CD4-positive, alpha-beta memory T cell (primary cell): ENCODE measurements around the gene EEF2K. TPM values are rescaled to one million over a fixed set of nuclear protein-coding genes. Genes with fewer than 3 reads are reported as not detected.
A peak's percentile ranks its signal among the peaks of the same experiment; 100 is the strongest.

Source experiments
- CTCF ChIA-PET: fragments of 350-600 bp; sonication (Branson Sonifier 250); formaldehyde crosslinking; loops from one replicate; lab custom pipeline; 2021; ENCODE audit warnings: inconsistent platforms; ENCODE audit not compliant: partially characterized antibody; lab: Charles Lee
- POLR2A ChIA-PET: fragments of 350-600 bp; sonication (Branson Sonifier 250); formaldehyde crosslinking; loops from one replicate; lab custom pipeline; 2021; ENCODE audit not compliant: partially characterized antibody; lab: Charles Lee
- DNase-seq, 5 donors: peaks; one replicate each; pipeline versions ENCODE4 v3.0.0 to v3.0.0-alpha.2; 2020 to 2022; ENCODE audit warnings: mixed read lengths in 1 of 5
- H3K27ac ChIP-seq: one replicate; pipeline ENCODE4 v1.7.0; 2013; ENCODE audit warnings: low read depth, low read length
- H3K27me3 ChIP-seq: 2 replicates; pipeline ENCODE4 v1.7.0; 2013; ENCODE audit warnings: mild to moderate bottlenecking, low read length, moderate library complexity; ENCODE audit not compliant: insufficient read depth
- H3K36me3 ChIP-seq: 2 replicates; pipeline ENCODE4 v1.7.0; 2013; ENCODE audit warnings: mild to moderate bottlenecking, low read length, moderate library complexity; ENCODE audit not compliant: insufficient read depth
- H3K4me1 ChIP-seq: 2 replicates; pipeline ENCODE4 v1.7.0; 2013; ENCODE audit warnings: mild to moderate bottlenecking, low read length, moderate library complexity; ENCODE audit not compliant: insufficient read depth
- H3K4me3 ChIP-seq, 2 donors: one replicate each; pipeline ENCODE4 v1.7.0; 2013; ENCODE audit warnings: low read length in 2 of 2, mild to moderate bottlenecking in 1 of 2
- H3K9me3 ChIP-seq, 2 donors: one replicate each; pipeline ENCODE4 v1.7.0; 2013; ENCODE audit warnings: low read length in 2 of 2, control low read depth in 1 of 2; ENCODE audit not compliant: control insufficient read depth in 1 of 2
- H3K27ac Mint-ChIP-seq, 7 donors: one replicate each; pipeline ENCODE4 v1.8.0; 2020 to 2021; ENCODE audit warnings: mixed read lengths in 7 of 7, mild to moderate bottlenecking in 6 of 7, inconsistent platforms in 3 of 7, moderate library complexity in 3 of 7
- H3K27me3 Mint-ChIP-seq, 2 donors: one replicate each; pipeline ENCODE4 v1.8.0; 2020 to 2021; ENCODE audit warnings: mixed read lengths in 2 of 2
- H3K36me3 Mint-ChIP-seq, 2 donors: one replicate each; pipeline ENCODE4 v1.8.0; 2020 to 2021; ENCODE audit warnings: mixed read lengths in 2 of 2, inconsistent platforms in 1 of 2, mild to moderate bottlenecking in 1 of 2
- H3K4me1 Mint-ChIP-seq, 4 donors: one replicate each; pipeline ENCODE4 v1.8.0; 2020 to 2021; ENCODE audit warnings: mixed read lengths in 4 of 4, mild to moderate bottlenecking in 1 of 4
- H3K4me3 Mint-ChIP-seq, 8 donors: one replicate each; pipeline ENCODE4 v1.8.0; 2020 to 2021; ENCODE audit warnings: mixed read lengths in 8 of 8, mild to moderate bottlenecking in 7 of 8, moderate library complexity in 6 of 8, inconsistent platforms in 3 of 8
- H3K9me3 Mint-ChIP-seq, 8 donors: one replicate each; pipeline ENCODE4 v1.8.0; 2020 to 2021; ENCODE audit warnings: mixed read lengths in 8 of 8, mild to moderate bottlenecking in 5 of 8, inconsistent platforms in 3 of 8, moderate library complexity in 1 of 8
- intact Hi-C: fragments of 100-400 bp; cut with micrococcal nuclease; formaldehyde crosslinking; loops from one replicate; pipeline ENCODE4 v1.15.1; 2023
- polyA plus RNA-seq, 2 donors: library from polyadenylated mRNA; unstranded; fragments of 300-500 nt; fragmentation: Illumina TruSeq; gene quantifications; one replicate each; pipeline ENCODE4 v1.2.3, GENCODE V29; 2021
- total RNA-seq, 2 experiments: library from RNA; stranded (reverse); gene quantifications; one replicate each; pipeline ENCODE4 v1.2.3, GENCODE V29; 2021

EEF2K gene
- total and polyA plus RNA-seq, 4 experiments from 2014 or later = 0.77 to 20.7 (median 11.5) TPM

- Mint-ChIP-seq H3K4me3 (peak overlapping the region in 1 of 8 donors; percentile 15), H3K4me1 (peaks cover 16 to 45% (median 31%) of the 10 kb centered on the region in 4 donors), H3K9me3 (peaks cover 0 to 6% (median 2%) of the 10 kb centered on the region in 8 donors), H3K27ac (peak overlapping the region in 4 of 7 donors; percentile 7 to 100 (median 42)), H3K36me3 (peaks cover 3 to 7% of the 10 kb centered on the region in 2 donors), H3K27me3 (peaks cover 2 to 5% of the 10 kb centered on the region in 2 donors)
- Histone ChIP-seq H3K36me3 (no peaks in the 10 kb centered on the region), H3K4me3 (no peak overlapping the region), H3K27ac (no peak overlapping the region), H3K9me3 (no peaks in the 10 kb centered on the region), H3K27me3 (no peaks in the 10 kb centered on the region), H3K4me1 (peaks cover 29% of the 10 kb centered on the region)
- intact Hi-C loops = loop anchor here (10.0 kb wide), 1 partner anchor 1454 kb away; the partner anchor contains the start of gene THUMPD1
- CTCF ChIA-PET = interaction anchor here (0.6 kb wide), 1 partner anchor 83 kb away, joined by 3 read pairs; no protein-coding TSS in a partner anchor
- POLR2A ChIA-PET = no interaction called here
- no peak for DNase-seq
Observed at GRCh38 chr16:22198547-22199293, 7.4 kb upstream of the EEF2K start.

- ChIA-PET CTCF (interaction anchor here (0.7 to 3.0 kb wide), 5 partner anchors 11 to 481 kb away, joined by 3 to 7 read pairs (median 4); no protein-coding TSS in a partner anchor), POLR2A (no interaction called here)
- Mint-ChIP-seq H3K27me3 (no peaks in the 10 kb centered on the region), H3K4me1 (peaks cover 1 to 26% (median 11%) of the 10 kb centered on the region in 4 donors), H3K4me3 (no peak overlapping the region), H3K27ac (no peak overlapping the region), H3K36me3 (peaks cover 0 to 4% of the 10 kb centered on the region in 2 donors), H3K9me3 (no peaks in the 10 kb centered on the region)
- H3K27me3 ChIP-seq = no peaks in the 10 kb centered on the region
- H3K4me3 ChIP-seq = no peak overlapping the region
- no peaks in the 10 kb centered on the region for H3K9me3 ChIP-seq
- no peak for DNase-seq
- intact Hi-C loops = no loop called here
- no peak overlapping the region for H3K27ac ChIP-seq
- no peaks in the 10 kb centered on the region for H3K36me3 ChIP-seq
- peaks cover 6% of the 10 kb centered on the region for H3K4me1 ChIP-seq
Observed at GRCh38 chr16:22202261-22202637, 3.8 kb upstream of the EEF2K start.

GRCh38 chr16:22203091-22203490 is 3.0 kb upstream of the EEF2K start:
- Mint-ChIP-seq H3K4me3 (no peak overlapping the region), H3K27ac (no peak overlapping the region)
- intact Hi-C loops = no loop called here

DNA sequence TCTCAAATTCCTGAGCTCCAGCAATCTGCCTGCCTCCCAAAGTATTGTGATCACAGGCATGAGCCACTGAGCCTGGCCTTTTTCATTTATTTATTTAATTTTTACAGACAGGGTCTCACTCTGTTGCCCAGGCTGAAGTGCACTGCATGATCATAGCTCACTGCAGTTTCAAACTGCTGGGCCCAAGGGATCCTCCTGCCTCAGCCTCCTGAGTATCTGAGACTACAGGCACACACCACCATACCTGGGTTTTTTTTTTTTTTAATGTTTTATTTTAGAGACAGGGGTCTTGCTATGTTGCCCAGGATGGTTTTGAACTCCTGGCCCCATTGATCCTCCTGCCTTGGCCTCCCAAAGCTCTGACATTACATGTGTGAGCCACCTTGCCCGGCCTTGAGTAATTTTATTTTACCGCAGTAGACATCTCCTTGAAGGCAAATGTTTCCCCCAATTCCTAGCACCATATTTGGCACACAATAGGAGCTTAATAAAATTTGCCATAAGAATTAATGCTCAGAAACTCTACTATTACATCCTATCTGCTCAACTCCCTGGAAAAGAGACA is 1.9 kb upstream of the EEF2K start:
- peak overlapping the region in 2 of 8 donors; percentile 38 to 69 for H3K4me3 Mint-ChIP-seq

More at GRCh38 chr16:22203091-22203490, 3.0 kb upstream of the EEF2K start:
- Histone ChIP-seq H3K27ac (no peak overlapping the region), H3K9me3 (no peaks in the 10 kb centered on the region), H3K4me3 (no peak overlapping the region), H3K36me3 (no peaks in the 10 kb centered on the region), H3K27me3 (no peaks in the 10 kb centered on the region), H3K4me1 (peaks cover 15% of the 10 kb centered on the region)
- ChIA-PET CTCF (interaction anchor here (1.0 to 7.0 kb wide), 5 partner anchors 12 to 203 kb away, joined by 3 to 89 read pairs (median 3); partner anchors contain the start of gene POLR3E), POLR2A (interaction anchor here (8.1 kb wide), 1 partner anchor 12 kb away, joined by 106 read pairs; no protein-coding TSS in a partner anchor)
- peaks cover 0 to 4% of the 10 kb centered on the region in 2 donors for H3K36me3 Mint-ChIP-seq
- H3K27me3 Mint-ChIP-seq = no peaks in the 10 kb centered on the region
- H3K4me1 Mint-ChIP-seq = peaks cover 9 to 29% (median 19%) of the 10 kb centered on the region in 4 donors
- DNase-seq = no peak
- no peaks in the 10 kb centered on the region for H3K9me3 Mint-ChIP-seq

DNA sequence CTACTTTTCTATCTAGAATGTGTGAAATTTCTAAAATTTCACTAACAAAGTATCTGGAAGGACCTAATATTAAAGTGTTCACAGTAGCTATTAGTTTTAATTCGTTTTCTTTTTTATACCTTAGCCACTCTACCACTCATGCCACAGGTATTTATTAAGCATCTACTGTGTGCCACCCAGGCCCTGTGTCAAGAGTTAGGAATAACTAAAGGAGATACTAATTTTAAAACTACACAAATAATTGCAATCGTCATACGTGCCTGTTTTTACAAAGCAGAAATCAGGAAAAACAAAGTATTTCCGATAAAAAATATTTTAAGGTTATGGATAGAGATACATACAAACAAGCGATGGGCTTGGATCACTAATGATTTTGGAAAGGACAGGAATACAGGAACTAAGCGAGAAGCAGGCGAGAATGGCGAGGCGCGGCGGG is 483 bp upstream of the EEF2K start:
- peaks cover 0 to 2% (median 0%) of the 10 kb centered on the region in 8 donors for H3K9me3 Mint-ChIP-seq
- H3K4me3 Mint-ChIP-seq = peak overlapping the region; percentile 81 to 97 (median 92)
- no peaks in the 10 kb centered on the region for H3K9me3 ChIP-seq
- no peaks in the 10 kb centered on the region for H3K36me3 ChIP-seq
- peak overlapping the region in 1 of 2 donors; percentile 78 for H3K4me3 ChIP-seq
- intact Hi-C loops = loop anchor here (1.0 to 2.0 kb wide), 5 partner anchors 10 to 197 kb away; partner anchors contain the start of gene MOSMO
- CTCF ChIA-PET = interaction anchor here (0.6 to 7.0 kb wide), 9 partner anchors 10 to 98 kb away, joined by 3 to 89 read pairs (median 3); partner anchors contain the start of gene POLR3E
- no peaks in the 10 kb centered on the region for H3K27me3 Mint-ChIP-seq
- H3K4me1 ChIP-seq = peaks cover 14% of the 10 kb centered on the region
- H3K27ac ChIP-seq = peak overlapping the region; percentile 68
- H3K36me3 Mint-ChIP-seq = peaks cover 5% of the 10 kb centered on the region in 2 donors
- POLR2A ChIA-PET = interaction anchor here (0.6 to 8.1 kb wide), 12 partner anchors 10 to 196 kb away, joined by 3 to 106 read pairs (median 6); partner anchors contain the start of gene POLR3E
- peak overlapping the region in 6 of 7 donors; percentile 45 to 91 (median 84) for H3K27ac Mint-ChIP-seq
- DNase-seq = no peak
- peaks cover 15 to 30% (median 21%) of the 10 kb centered on the region in 4 donors for H3K4me1 Mint-ChIP-seq
- no peaks in the 10 kb centered on the region for H3K27me3 ChIP-seq

More for the DNA sequence above, 1.9 kb upstream of the EEF2K start:
- Histone ChIP-seq H3K36me3 (no peaks in the 10 kb centered on the region), H3K9me3 (no peaks in the 10 kb centered on the region), H3K27ac (no peak overlapping the region), H3K4me1 (peaks cover 14% of the 10 kb centered on the region), H3K27me3 (no peaks in the 10 kb centered on the region), H3K4me3 (no peak overlapping the region)
- H3K27ac Mint-ChIP-seq = peak overlapping the region in 2 of 7 donors; percentile 45 to 64
- H3K27me3 Mint-ChIP-seq = no peaks in the 10 kb centered on the region
- intact Hi-C loops = no loop called here
- DNase-seq = no peak
- ChIA-PET CTCF (interaction anchor here (0.9 to 7.0 kb wide), 10 partner anchors 8 to 253 kb away, joined by 3 to 89 read pairs (median 3); partner anchors contain the start of gene POLR3E), POLR2A (interaction anchor here (1.1 to 8.1 kb wide), 2 partner anchors 13 to 92 kb away, joined by 6 to 106 read pairs; no protein-coding TSS in a partner anchor)
- H3K9me3 Mint-ChIP-seq = no peaks in the 10 kb centered on the region
- peaks cover 11 to 26% (median 20%) of the 10 kb centered on the region in 4 donors for H3K4me1 Mint-ChIP-seq
- peaks cover 0 to 4% of the 10 kb centered on the region in 2 donors for H3K36me3 Mint-ChIP-seq

DNA sequence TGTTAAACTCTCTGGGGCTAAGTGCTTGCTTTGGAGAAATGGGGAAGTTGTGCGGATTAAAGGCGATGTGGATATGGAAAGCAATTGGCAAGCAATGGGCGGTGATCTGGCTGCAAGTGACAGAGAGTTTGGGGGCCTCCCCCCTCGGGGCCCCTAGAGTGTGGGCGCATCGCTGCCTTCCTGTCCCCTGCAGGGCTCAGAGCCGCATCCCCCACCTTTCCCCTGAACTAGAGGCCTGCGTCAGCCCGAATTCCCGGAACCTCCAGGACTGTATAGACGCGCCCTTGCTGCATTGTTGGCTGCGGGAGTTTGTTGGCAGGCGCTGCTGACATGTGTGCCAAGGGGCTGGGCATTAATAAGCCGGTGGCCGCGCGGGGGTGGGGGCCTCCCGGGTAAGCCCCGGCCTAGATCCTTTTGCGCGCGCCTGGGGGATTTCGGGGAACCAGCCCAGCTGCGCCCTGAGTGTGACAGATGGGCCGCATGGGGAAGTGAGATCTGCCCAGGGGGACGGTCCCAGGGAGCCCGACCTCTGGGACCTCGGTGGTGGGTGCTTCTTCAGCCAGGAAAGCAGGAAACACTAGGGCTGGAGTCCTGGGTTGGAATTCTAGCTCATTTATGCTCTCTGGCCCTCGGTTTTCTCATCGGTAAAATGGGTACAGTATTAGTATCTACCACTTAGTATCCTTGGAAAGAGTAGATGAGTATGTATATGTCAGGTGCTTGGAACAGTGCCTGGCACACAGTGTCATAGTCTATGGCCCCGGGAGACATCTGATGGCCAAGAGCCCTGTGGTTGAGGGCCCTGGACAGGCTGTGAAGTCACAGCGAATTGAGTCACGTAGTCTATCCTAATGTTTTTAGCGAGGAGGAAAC is 1.0 kb downstream of the EEF2K start:
- Histone ChIP-seq H3K36me3 (no peaks in the 10 kb centered on the region), H3K9me3 (no peaks in the 10 kb centered on the region), H3K4me1 (peaks cover 14% of the 10 kb centered on the region), H3K4me3 (peak overlapping the region; percentile 76 to 78), H3K27me3 (no peaks in the 10 kb centered on the region), H3K27ac (peak overlapping the region; percentile 68)
- ChIA-PET CTCF (interaction anchor here (0.8 to 7.0 kb wide), 9 partner anchors 11 to 207 kb away, joined by 3 to 89 read pairs (median 4); partner anchors contain the start of gene POLR3E), POLR2A (interaction anchor here (0.8 to 8.1 kb wide), 8 partner anchors 9 to 90 kb away, joined by 4 to 106 read pairs (median 8); partner anchors contain the start of gene POLR3E)
- intact Hi-C loops = loop anchor here (1.0 to 2.0 kb wide), 5 partner anchors 12 to 199 kb away; partner anchors contain the start of gene MOSMO
- DNase-seq = peak; percentile 33 to 79 (median 37)
- peak overlapping the region; percentile 91 to 97 (median 93) for H3K4me3 Mint-ChIP-seq
- H3K27ac Mint-ChIP-seq = peak overlapping the region; percentile 17 to 95 (median 85)
- H3K27me3 Mint-ChIP-seq = no peaks in the 10 kb centered on the region
- H3K4me1 Mint-ChIP-seq = peaks cover 18 to 40% (median 27%) of the 10 kb centered on the region in 4 donors
- peaks cover 0 to 4% (median 0%) of the 10 kb centered on the region in 8 donors for H3K9me3 Mint-ChIP-seq
- peaks cover 8 to 9% of the 10 kb centered on the region in 2 donors for H3K36me3 Mint-ChIP-seq
